Hepatocyte (in vitro differentiated cells): Measurements from ENCODE around the gene TRPM3. TPM values are rescaled to one million over a fixed set of nuclear protein-coding genes. Genes with fewer than 3 reads are reported as not detected.

Experiments used
- DNase-seq: peaks from one replicate; pipeline ENCODE4 v3.0.0-alpha.2; 2016; ENCODE audit warnings: low spot score
- H2AFZ ChIP-seq: fragments of 200-600 bp; sonication (generic); 2 replicates; pipeline ENCODE4 v1.6.0; 2016; ENCODE audit warnings: antibody characterized with exemption, mild to moderate bottlenecking
- H3K27ac ChIP-seq: fragments of 200-600 bp; sonication (generic); 2 replicates; pipeline ENCODE4 v1.5.1; 2016; ENCODE audit warnings: mild to moderate bottlenecking
- H3K27me3 ChIP-seq: fragments of 200-600 bp; sonication (generic); 2 replicates; pipeline ENCODE4 v1.6.1; 2016
- H3K36me3 ChIP-seq: fragments of 200-600 bp; sonication (generic); replicated peaks from 2 replicates; pipeline ENCODE4 v1.5.1; 2016; ENCODE audit warnings: low read depth; ENCODE audit not compliant: insufficient read depth
- H3K4me1 ChIP-seq: fragments of 200-600 bp; sonication (generic); 2 replicates; pipeline ENCODE4 v1.5.1; 2016; ENCODE audit warnings: mild to moderate bottlenecking, moderate library complexity; ENCODE audit not compliant: insufficient read depth
- H3K4me2 ChIP-seq: fragments of 200-600 bp; sonication (generic); 2 replicates; pipeline ENCODE4 v1.6.0; 2016
- H3K4me3 ChIP-seq: fragments of 200-600 bp; sonication (generic); 2 replicates; pipeline ENCODE4 v1.5.1; 2016; ENCODE audit warnings: mild to moderate bottlenecking
- H3K79me2 ChIP-seq: fragments of 200-600 bp; sonication (generic); 2 replicates; pipeline ENCODE4 v1.6.0; 2017; ENCODE audit warnings: mild to moderate bottlenecking
- H3K9me2 ChIP-seq: fragments of 200-600 bp; sonication (generic); replicated peaks from 2 replicates; pipeline ENCODE4 v1.6.0; 2017; ENCODE audit warnings: mild to moderate bottlenecking; ENCODE audit not compliant: insufficient read depth
- H3K9me3 ChIP-seq: fragments of 200-600 bp; sonication (generic); 2 replicates; pipeline ENCODE4 v1.5.1; 2016; ENCODE audit warnings: low read depth, mild to moderate bottlenecking
- H4K20me1 ChIP-seq: fragments of 200-600 bp; sonication (generic); 2 replicates; pipeline ENCODE4 v1.6.0; 2016; ENCODE audit warnings: mild to moderate bottlenecking; ENCODE audit not compliant: insufficient read depth, poor library complexity, severe bottlenecking
- EZH2 ChIP-seq: fragments of 200-600 bp; sonication (generic); IDR thresholded peaks from 2 replicates; pipeline ENCODE4 v1.6.1; 2016; ENCODE audit warnings: antibody characterized with exemption, mild to moderate bottlenecking, borderline replicate concordance
- EZH2phosphoT487 ChIP-seq: fragments of 200-600 bp; sonication (generic); IDR thresholded peaks from one replicate; pipeline ENCODE4 v1.6.1; 2018; ENCODE audit warnings: antibody characterized with exemption, mild to moderate bottlenecking, low read depth, moderate library complexity; ENCODE audit not compliant: unreplicated experiment, severe bottlenecking
- WGBS: methylation state at CpG from one replicate; pipeline ENCODE4 v1.1.6; 2016; ENCODE audit warnings: low lambda C conversion rate; ENCODE audit errors: missing lambda C conversion rate; 5-methylcytosine and 5-hydroxymethylcytosine counted together
- polyA plus RNA-seq: library from polyadenylated mRNA; unstranded; fragments of >200 nt; fragmentation: Nextera tagmentation; extraction: Ambion mirVana; gene quantifications from 2 replicates; pipeline ENCODE4 v1.2.1, GENCODE V29; 2016
- total RNA-seq: library from RNA; depleted of rRNA; stranded (reverse); fragments of >200 nt; gene quantifications from 2 replicates; pipeline ENCODE4 v1.2.3, GENCODE V29; 2014
- TF ChIP-seq, protein P1 (sequence below): fragments of 200-600 bp; sonication (generic); IDR thresholded peaks from 2 replicates; pipeline ENCODE4 v1.5.1; 2016; ENCODE audit warnings: antibody characterized with exemption, mild to moderate bottlenecking; ENCODE audit not compliant: poor library complexity

TRPM3 gene
- total and polyA plus RNA-seq, 2 experiments from 2014 or later, result 0.60 to 0.68 TPM

- no peak for DNase-seq
- WGBS, result 67% methylated on average over 4 of the region's 4 CpGs
These were observed 506.5 kb downstream of the TRPM3 start for GRCh38 chr9:70614786-70615463.

GRCh38 chr9:70613024-70613768 lies 508.2 kb downstream of the TRPM3 start:
- 79% methylated on average over 4 of the region's 4 CpGs for WGBS
- Histone ChIP-seq H3K4me1 (no peaks in the 10 kb centered on the region), H3K79me2 (no peaks in the 10 kb centered on the region), H3K4me2 (no peak overlapping the region), H3K4me3 (no peak overlapping the region), H3K9me2 (no peaks in the 10 kb centered on the region), H3K9me3 (no peaks in the 10 kb centered on the region), H2AFZ (no peak overlapping the region), H3K27ac (no peak overlapping the region), H3K27me3 (no peaks in the 10 kb centered on the region), H3K36me3 (no peaks in the 10 kb centered on the region), H4K20me1 (no peaks in the 10 kb centered on the region)
- no peak for DNase-seq
- TF ChIP-seq, protein P1, sequence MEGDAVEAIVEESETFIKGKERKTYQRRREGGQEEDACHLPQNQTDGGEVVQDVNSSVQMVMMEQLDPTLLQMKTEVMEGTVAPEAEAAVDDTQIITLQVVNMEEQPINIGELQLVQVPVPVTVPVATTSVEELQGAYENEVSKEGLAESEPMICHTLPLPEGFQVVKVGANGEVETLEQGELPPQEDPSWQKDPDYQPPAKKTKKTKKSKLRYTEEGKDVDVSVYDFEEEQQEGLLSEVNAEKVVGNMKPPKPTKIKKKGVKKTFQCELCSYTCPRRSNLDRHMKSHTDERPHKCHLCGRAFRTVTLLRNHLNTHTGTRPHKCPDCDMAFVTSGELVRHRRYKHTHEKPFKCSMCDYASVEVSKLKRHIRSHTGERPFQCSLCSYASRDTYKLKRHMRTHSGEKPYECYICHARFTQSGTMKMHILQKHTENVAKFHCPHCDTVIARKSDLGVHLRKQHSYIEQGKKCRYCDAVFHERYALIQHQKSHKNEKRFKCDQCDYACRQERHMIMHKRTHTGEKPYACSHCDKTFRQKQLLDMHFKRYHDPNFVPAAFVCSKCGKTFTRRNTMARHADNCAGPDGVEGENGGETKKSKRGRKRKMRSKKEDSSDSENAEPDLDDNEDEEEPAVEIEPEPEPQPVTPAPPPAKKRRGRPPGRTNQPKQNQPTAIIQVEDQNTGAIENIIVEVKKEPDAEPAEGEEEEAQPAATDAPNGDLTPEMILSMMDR, result no peak
- TF ChIP-seq EZH2 (no peak), EZH2phosphoT487 (no peak)

More at GRCh38 chr9:70614786-70615463, 506.5 kb downstream of the TRPM3 start:
- Histone ChIP-seq H3K36me3 (no peaks in the 10 kb centered on the region), H3K9me2 (no peaks in the 10 kb centered on the region), H2AFZ (no peak overlapping the region), H3K4me2 (no peak overlapping the region), H3K4me1 (no peaks in the 10 kb centered on the region), H3K27me3 (no peaks in the 10 kb centered on the region), H3K9me3 (no peaks in the 10 kb centered on the region), H3K4me3 (no peak overlapping the region), H3K79me2 (no peaks in the 10 kb centered on the region), H3K27ac (no peak overlapping the region), H4K20me1 (no peaks in the 10 kb centered on the region)
- TF ChIP-seq EZH2phosphoT487 (no peak), EZH2 (no peak)

DNA sequence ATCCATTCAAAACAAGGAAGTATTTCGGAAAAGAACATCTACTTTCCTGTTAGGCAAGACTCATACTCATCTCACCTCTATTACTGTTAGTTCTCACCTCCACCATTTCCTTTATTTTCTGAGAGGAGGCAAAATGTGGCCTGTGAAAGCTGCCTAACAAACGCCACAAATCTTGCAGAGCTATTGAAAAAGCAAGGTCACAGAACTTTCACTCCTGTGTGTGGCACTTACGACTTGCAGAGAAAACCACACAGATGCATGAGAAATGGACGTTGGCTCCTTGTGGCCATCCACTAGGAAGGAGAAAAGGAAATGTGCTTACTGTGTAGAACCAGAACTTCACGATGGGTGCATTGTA lies 511.2 kb downstream of the TRPM3 start:
- DNase-seq, result no peak
- H3K4me3 ChIP-seq, result no peak overlapping the region
- no peak overlapping the region for H3K27ac ChIP-seq
- H3K27me3 ChIP-seq, result no peaks in the 10 kb centered on the region
- no peak overlapping the region for H2AFZ ChIP-seq
- H4K20me1 ChIP-seq, result no peaks in the 10 kb centered on the region
- peaks cover 3% of the 10 kb centered on the region for H3K4me1 ChIP-seq
- TF ChIP-seq EZH2phosphoT487 (no peak), EZH2 (no peak)
- TF ChIP-seq, protein P1, result no peak
- WGBS, result 93% methylated on average over 5 of the region's 5 CpGs
- H3K9me3 ChIP-seq, result no peaks in the 10 kb centered on the region
- H3K4me2 ChIP-seq, result no peak overlapping the region
- no peaks in the 10 kb centered on the region for H3K36me3 ChIP-seq
- H3K79me2 ChIP-seq, result no peaks in the 10 kb centered on the region
- no peaks in the 10 kb centered on the region for H3K9me2 ChIP-seq
